Transverse colon (tissue), 4 donors: ENCODE data around the gene CLDN16. TPM values are rescaled to one million over a fixed set of nuclear protein-coding genes. Genes with fewer than 3 reads are reported as not detected.

Source experiments
- DNase-seq: peaks from one replicate; pipeline ENCODE4 v3.0.0-alpha.2; 2019
- H3K27ac ChIP-seq, 4 donors: fragments of 200-600 bp; sonication (generic); 2 replicates each; pipeline ENCODE4 v1.5.1; 2016 to 2018; ENCODE audit warnings: inconsistent platforms in 4 of 4
- H3K27me3 ChIP-seq: fragments of 200-600 bp; sonication (generic); 2 replicates; pipeline ENCODE4 v1.5.1; 2017; ENCODE audit warnings: inconsistent platforms
- H3K36me3 ChIP-seq, 4 donors: fragments of 200-600 bp; sonication (generic); 2 replicates each; pipeline ENCODE4 v1.5.1; 2017 to 2019; ENCODE audit warnings: inconsistent platforms in 4 of 4
- H3K4me1 ChIP-seq, 4 donors: fragments of 200-600 bp; sonication (generic); 2 replicates each; pipeline ENCODE4 v1.5.1; 2017 to 2020; ENCODE audit warnings: inconsistent platforms in 4 of 4
- H3K4me3 ChIP-seq, 4 donors: fragments of 200-600 bp; sonication (generic); 1 replicate in 1 of 4; 2 replicates in 3 of 4; pipeline versions ENCODE4 v1.5.1 to v1.6.1; 2017 to 2019; ENCODE audit warnings: inconsistent platforms in 4 of 4
- H3K9me3 ChIP-seq, 2 donors: fragments of 200-600 bp; sonication (generic); 2 replicates each; pipeline ENCODE4 v1.5.1; 2017 to 2019; ENCODE audit warnings: inconsistent platforms in 2 of 2
- CTCF ChIP-seq, 5 experiments: fragments of 200-600 bp in 3 of 5; fragments of 450-650 bp in 2 of 5; sonication (generic) in 3 of 5; IDR thresholded peaks; 1 replicate in 2 of 5; 2 replicates in 3 of 5; pipeline ENCODE4 v1.5.1; 2016 to 2017; ENCODE audit warnings: antibody characterized with exemption in 5 of 5, inconsistent platforms in 3 of 5, mild to moderate bottlenecking in 2 of 5, moderate library complexity in 1 of 5
- EP300 ChIP-seq: sonication (generic); formaldehyde crosslinking; IDR thresholded peaks from one replicate; pipeline ENCODE4 v1.6.1; 2017; ENCODE audit warnings: antibody characterized with exemption, low read depth
- POLR2A ChIP-seq: fragments of 450-650 bp; IDR thresholded peaks from one replicate; pipeline ENCODE4 v1.6.1; 2016; ENCODE audit warnings: antibody characterized with exemption, mild to moderate bottlenecking, moderate library complexity
- POLR2AphosphoS5 ChIP-seq, 3 donors: sonication (generic); formaldehyde crosslinking; IDR thresholded peaks; one replicate each; pipeline ENCODE4 v1.6.1; 2016; ENCODE audit warnings: antibody characterized with exemption in 3 of 3
- WGBS, 2 donors: methylation state at CpG; one replicate each; pipeline ENCODE4 v1.1.5; 2018; ENCODE audit warnings: low coverage in 1 of 2; 5-methylcytosine and 5-hydroxymethylcytosine counted together
- in situ Hi-C, 4 donors: fragments of 200-750 bp; cut with MboI; loops; one replicate each; pipeline versions ENCODE4 v1.15.0 to v1.15.1; 2017; ENCODE audit warnings: low sequenced_read_pairs in 3 of 4, low pct_ligation_motif_present in 1 of 4, low pct_unique_long_range_greater_than_20kb in 1 of 4
- intact Hi-C: fragments of 100-400 bp; cut with DNase I; formaldehyde crosslinking; loops from one replicate; pipeline ENCODE4 v1.15.1; 2023; ENCODE audit warnings: low total_unique reads
- total RNA-seq, 4 donors: library from RNA; depleted of rRNA; stranded (reverse); fragments of >200 nt; gene quantifications; one replicate each; pipeline ENCODE4 v1.1.0, GENCODE V29; 2016

Gene CLDN16
- not detected for total RNA-seq

GRCh38 chr3:190387578-190388213, at the start of gene CLDN16:
CLDN16 (plus strand) TSS chr3:190388163; CDS start chr3:190388330, 167 bp downstream.
- no peak within 1 kb of the TSS for H3K27ac ChIP-seq
- no peaks in the 10 kb centered on the region for H3K36me3 ChIP-seq
- H3K4me3 ChIP-seq, result no peak within 1 kb of the TSS
- 77 to 80% methylated on average over 2 to 12 of the region's 12 CpGs for WGBS, 2 donors
- no peaks in the 10 kb centered on the region for H3K9me3 ChIP-seq
- in situ Hi-C loops, result no loop called here
- H3K4me1 ChIP-seq, result no peaks in the 10 kb centered on the region
- no peak for TF ChIP-seq POLR2AphosphoS5 (IDR thresholded peaks at IDR 0.05)
- no peak for TF ChIP-seq POLR2A
- TF ChIP-seq EP300, result no peak
- no peak for TF ChIP-seq CTCF (IDR thresholded peaks at IDR 0.05)
- DNase-seq, result no peak
- intact Hi-C loops, result no loop called here
- no peaks in the 10 kb centered on the region for H3K27me3 ChIP-seq

GRCh38 chr3:190338717-190339116, 49.2 kb upstream of the CLDN16 start:
- in situ Hi-C loops, result no loop called here
- intact Hi-C loops, result no loop called here
- TF ChIP-seq EP300 (no peak), POLR2AphosphoS5 (IDR thresholded peaks at IDR 0.05) (no peak)
- Histone ChIP-seq H3K27ac (no peak overlapping the region), H3K9me3 (no peaks in the 10 kb centered on the region), H3K27me3 (no peaks in the 10 kb centered on the region), H3K4me3 (no peak overlapping the region), H3K4me1 (no peaks in the 10 kb centered on the region), H3K36me3 (no peaks in the 10 kb centered on the region)
- no peak for DNase-seq

- TF ChIP-seq CTCF (IDR thresholded peaks at IDR 0.05) (no peak), POLR2AphosphoS5 (IDR thresholded peaks at IDR 0.05) (no peak), EP300 (no peak), POLR2A (no peak)
- Histone ChIP-seq H3K4me1 (no peaks in the 10 kb centered on the region), H3K27me3 (no peaks in the 10 kb centered on the region), H3K27ac (no peak overlapping the region), H3K36me3 (no peaks in the 10 kb centered on the region), H3K4me3 (no peak overlapping the region), H3K9me3 (no peaks in the 10 kb centered on the region)
- intact Hi-C loops, result no loop called here
- in situ Hi-C loops, result no loop called here
- no peak for DNase-seq
Measured at GRCh38 chr3:190339130-190339529, 48.8 kb upstream of the CLDN16 start.

DNA sequence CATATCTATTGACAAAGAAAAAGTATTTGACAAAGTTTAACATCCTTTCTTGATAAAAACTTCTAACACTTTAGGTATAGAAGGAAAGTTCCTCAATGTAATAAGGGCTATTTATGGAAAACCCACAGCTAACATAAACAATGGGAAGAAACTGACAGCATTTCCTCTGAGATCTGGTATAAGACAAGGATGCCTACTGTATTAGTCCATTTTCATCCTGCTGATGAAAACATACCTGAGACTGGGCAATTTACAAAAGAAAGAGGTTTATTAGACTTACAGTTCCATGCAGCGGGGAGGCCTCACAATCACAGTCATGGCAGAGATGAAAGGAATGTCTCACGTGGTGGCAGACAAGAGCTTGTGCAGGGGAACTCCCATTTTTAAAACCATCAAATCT, 47.9 kb upstream of the CLDN16 start:
- Histone ChIP-seq H3K4me1 (peaks cover under 1 to 6% (median 4%) of the 10 kb centered on the region in 4 donors), H3K9me3 (no peaks in the 10 kb centered on the region), H3K27me3 (no peaks in the 10 kb centered on the region), H3K4me3 (no peak overlapping the region), H3K27ac (no peak overlapping the region), H3K36me3 (no peaks in the 10 kb centered on the region)
- TF ChIP-seq POLR2AphosphoS5 (IDR thresholded peaks at IDR 0.05) (no peak), CTCF (IDR thresholded peaks at IDR 0.05) (no peak), EP300 (no peak), POLR2A (no peak)
- intact Hi-C loops (no loop called here), in situ Hi-C loops (no loop called here)
- no peak for DNase-seq
- WGBS, 2 donors, result 78 to 80% methylated on average over 2 of the region's 2 CpGs
